Body of pancreas (tissue), 4 donors: ENCODE measurements around the gene SLC4A4.

Source experiments
- POLR2A ChIP-seq, 3 donors: fragments of 450-650 bp; IDR thresholded peaks; one replicate each; pipeline ENCODE4 v1.6.1; 2016; ENCODE audit warnings: antibody characterized with exemption in 3 of 3, mild to moderate bottlenecking in 2 of 3
- TF ChIP-seq, protein P1 (sequence below), 7 experiments: fragments of 450-650 bp in 4 of 7; fragments of 200-600 bp in 3 of 7; sonication (generic) in 3 of 7; IDR thresholded peaks; one replicate each; pipeline ENCODE4 v1.5.1; 2016 to 2019; ENCODE audit warnings: antibody characterized with exemption in 7 of 7

GRCh38 chr4:71532407-71532806 is 193.6 kb downstream of the SLC4A4 start:
- TF ChIP-seq, protein P1, sequence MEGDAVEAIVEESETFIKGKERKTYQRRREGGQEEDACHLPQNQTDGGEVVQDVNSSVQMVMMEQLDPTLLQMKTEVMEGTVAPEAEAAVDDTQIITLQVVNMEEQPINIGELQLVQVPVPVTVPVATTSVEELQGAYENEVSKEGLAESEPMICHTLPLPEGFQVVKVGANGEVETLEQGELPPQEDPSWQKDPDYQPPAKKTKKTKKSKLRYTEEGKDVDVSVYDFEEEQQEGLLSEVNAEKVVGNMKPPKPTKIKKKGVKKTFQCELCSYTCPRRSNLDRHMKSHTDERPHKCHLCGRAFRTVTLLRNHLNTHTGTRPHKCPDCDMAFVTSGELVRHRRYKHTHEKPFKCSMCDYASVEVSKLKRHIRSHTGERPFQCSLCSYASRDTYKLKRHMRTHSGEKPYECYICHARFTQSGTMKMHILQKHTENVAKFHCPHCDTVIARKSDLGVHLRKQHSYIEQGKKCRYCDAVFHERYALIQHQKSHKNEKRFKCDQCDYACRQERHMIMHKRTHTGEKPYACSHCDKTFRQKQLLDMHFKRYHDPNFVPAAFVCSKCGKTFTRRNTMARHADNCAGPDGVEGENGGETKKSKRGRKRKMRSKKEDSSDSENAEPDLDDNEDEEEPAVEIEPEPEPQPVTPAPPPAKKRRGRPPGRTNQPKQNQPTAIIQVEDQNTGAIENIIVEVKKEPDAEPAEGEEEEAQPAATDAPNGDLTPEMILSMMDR (IDR thresholded peaks at IDR 0.05): no peak
- no peak for TF ChIP-seq POLR2A (IDR thresholded peaks at IDR 0.05)
